Activated CD4-positive, CD25-positive, alpha-beta regulatory T cell treated with anti-CD3 and anti-CD28 coated beads, Interleukin-2, amount 50 U/mL, for 72 hours (primary cell): ENCODE measurements around the gene CAP2.

Experiments
- DNase-seq: peaks from one replicate; pipeline ENCODE4 v3.0.0; 2021

Gene CAP2

GRCh38 chr6:17477356-17477755 is 84.0 kb downstream of the CAP2 start:
- DNase-seq = no peak

GRCh38 chr6:17478223-17478907 is 85.0 kb downstream of the CAP2 start:
- DNase-seq = no peak

GRCh38 chr6:17478946-17479345 is 85.6 kb downstream of the CAP2 start:
- DNase-seq = no peak

GRCh38 chr6:17480476-17480875 is 87.1 kb downstream of the CAP2 start:
- DNase-seq = no peak

GRCh38 chr6:17482711-17483110 is 89.3 kb downstream of the CAP2 start:
- no peak for DNase-seq

- DNase-seq = no peak
Measured at GRCh38 chr6:17483391-17484016, 90.1 kb downstream of the CAP2 start.

GRCh38 chr6:17484201-17484849 is 90.9 kb downstream of the CAP2 start:
- no peak for DNase-seq

GRCh38 chr6:17485181-17485580 is 91.8 kb downstream of the CAP2 start:
- DNase-seq = no peak

- DNase-seq = no peak
Measured at GRCh38 chr6:17485946-17486345, 92.6 kb downstream of the CAP2 start.

GRCh38 chr6:17486680-17487079 is 93.3 kb downstream of the CAP2 start:
- DNase-seq = no peak

- no peak for DNase-seq
Measured at GRCh38 chr6:17490724-17491123, 97.3 kb downstream of the CAP2 start.

- no peak for DNase-seq
Measured at GRCh38 chr6:17491416-17492142, 98.2 kb downstream of the CAP2 start.

GRCh38 chr6:17492350-17492749 is 99.0 kb downstream of the CAP2 start:
- DNase-seq = no peak

- no peak for DNase-seq
Measured at GRCh38 chr6:17493286-17493685, 99.9 kb downstream of the CAP2 start.

GRCh38 chr6:17494177-17494576 is 100.8 kb downstream of the CAP2 start:
- DNase-seq = no peak

- DNase-seq = no peak
Measured at GRCh38 chr6:17494919-17495318, 101.5 kb downstream of the CAP2 start.

GRCh38 chr6:17497535-17498095 is 104.2 kb downstream of the CAP2 start:
- no peak for DNase-seq

GRCh38 chr6:17501442-17501841 is 108.0 kb downstream of the CAP2 start:
- DNase-seq = no peak

GRCh38 chr6:17501982-17502704 is 108.7 kb downstream of the CAP2 start:
- no peak for DNase-seq

GRCh38 chr6:17503051-17503450 is 109.7 kb downstream of the CAP2 start:
- DNase-seq = no peak

GRCh38 chr6:17504005-17504404 is 110.6 kb downstream of the CAP2 start:
- no peak for DNase-seq

- DNase-seq = no peak
Measured at GRCh38 chr6:17505062-17505476, 111.7 kb downstream of the CAP2 start.
